HepG2 (cell line): ENCODE data around the gene PPP6R2. TPM values are rescaled to one million over a fixed set of nuclear protein-coding genes. Genes with fewer than 3 reads are reported as not detected.

Experiments
- ARNT2 ChIP-seq: sonication (generic); formaldehyde crosslinking; IDR thresholded peaks from 2 replicates; pipeline ENCODE4 v1.8.0; 2022; ENCODE audit warnings: mild to moderate bottlenecking, low read depth, missing genetic modification reagents, moderate library complexity
- DNMT3B ChIP-seq: conservative IDR thresholded peaks from 2 replicates; pipeline ENCODE4 v1.6.1; 2016; ENCODE audit warnings: missing biosample characterization, control low read depth
- GZF1 ChIP-seq: sonication (generic); formaldehyde crosslinking; IDR thresholded peaks from 2 replicates; pipeline ENCODE4 v1.5.1; 2020; ENCODE audit warnings: mild to moderate bottlenecking, missing genetic modification reagents
- MAF1 ChIP-seq: sonication (generic); formaldehyde crosslinking; IDR thresholded peaks from 2 replicates; pipeline ENCODE4 v1.5.0; 2020; ENCODE audit warnings: missing genetic modification reagents, borderline replicate concordance
- MAFK ChIP-seq, 2 experiments: IDR thresholded peaks in 1 of 2; conservative IDR thresholded peaks in 1 of 2; 2 replicates each; pipeline ENCODE4 v1.6.1; 2011; ENCODE audit warnings: improper control_type of control experiment in 2 of 2, low read length in 2 of 2
- MAZ ChIP-seq, 2 experiments: sonication (generic) in 1 of 2; formaldehyde crosslinking in 1 of 2; IDR thresholded peaks; 2 replicates each; pipeline versions ENCODE4 v1.5.0 to v1.6.1; 2012 to 2020; ENCODE audit warnings: low read depth in 2 of 2, mild to moderate bottlenecking in 2 of 2, borderline replicate concordance in 1 of 2, improper control_type of control experiment in 1 of 2, low read length in 1 of 2, missing genetic modification reagents in 1 of 2, moderate library complexity in 1 of 2
- MBD4 ChIP-seq: IDR thresholded peaks from 2 replicates; pipeline ENCODE4 v1.6.1; 2012; ENCODE audit warnings: low read length, inconsistent platforms, borderline replicate concordance
- NFE2 ChIP-seq: sonication (generic); formaldehyde crosslinking; IDR thresholded peaks from 2 replicates; pipeline ENCODE4 v1.4.0; 2020; ENCODE audit warnings: missing genetic modification reagents
- NONO ChIP-seq, 2 experiments: fragments of 450-650 bp in 1 of 2; sonication (generic) in 1 of 2; formaldehyde crosslinking in 1 of 2; IDR thresholded peaks in 1 of 2; conservative IDR thresholded peaks in 1 of 2; 2 replicates each; pipeline versions ENCODE4 v1.6.1 to v1.8.0; 2017 to 2022; ENCODE audit warnings: mild to moderate bottlenecking in 1 of 2, missing genetic modification reagents in 1 of 2, moderate library complexity in 1 of 2
- NPAS2 ChIP-seq: sonication (generic); formaldehyde crosslinking; IDR thresholded peaks from 2 replicates; pipeline ENCODE4 v1.8.0; 2022; ENCODE audit warnings: mild to moderate bottlenecking, missing genetic modification reagents, borderline replicate concordance
- PHF21A ChIP-seq: sonication (generic); formaldehyde crosslinking; IDR thresholded peaks from 2 replicates; pipeline ENCODE4 v1.5.0; 2020; ENCODE audit warnings: mild to moderate bottlenecking, missing genetic modification reagents
- POLR2A ChIP-seq, 2 experiments: IDR thresholded peaks; 2 replicates each; pipeline ENCODE4 v1.6.1; 2011; ENCODE audit warnings: low read depth in 2 of 2, low read length in 2 of 2, mild to moderate bottlenecking in 1 of 2, moderate library complexity in 1 of 2; ENCODE audit not compliant: insufficient read depth in 1 of 2
- SAP130 ChIP-seq: IDR thresholded peaks from 2 replicates; pipeline ENCODE4 v1.6.1; 2016; ENCODE audit warnings: low read depth
- SATB2 ChIP-seq: sonication (generic); formaldehyde crosslinking; IDR thresholded peaks from 2 replicates; pipeline ENCODE4 v1.5.0; 2020; ENCODE audit warnings: missing genetic modification reagents
- TEAD2 ChIP-seq: sonication (generic); formaldehyde crosslinking; IDR thresholded peaks from 2 replicates; pipeline ENCODE4 v1.9.0; 2021; ENCODE audit warnings: missing genetic modification reagents
- TEAD3 ChIP-seq: optimal IDR thresholded peaks from 2 replicates; pipeline ENCODE3; 2016; ENCODE audit warnings: borderline replicate concordance
- ZBTB20 ChIP-seq: sonication (generic); formaldehyde crosslinking; IDR thresholded peaks from 2 replicates; pipeline ENCODE4 v1.8.1; 2023; ENCODE audit warnings: missing genetic modification reagents, low read depth, mild to moderate bottlenecking, borderline replicate concordance
- ZNF788 ChIP-seq: sonication (generic); formaldehyde crosslinking; IDR thresholded peaks from 2 replicates; pipeline ENCODE4 v1.5.0; 2020; ENCODE audit warnings: mild to moderate bottlenecking, missing genetic modification reagents, borderline replicate concordance
- ZSCAN9 ChIP-seq: IDR thresholded peaks from 2 replicates; pipeline ENCODE4 v1.6.1; 2016; ENCODE audit warnings: borderline replicate concordance
- polyA plus RNA-seq, 8 experiments: library from polyadenylated mRNA; depleted of rRNA in 3 of 8; stranded (reverse) in 7 of 8; unstranded in 1 of 8; fragments of >200 nt; fragmentation: Illumina TruSeq in 4 of 8; extraction: Trizol in 4 of 8; gene quantifications; 2 replicates each; pipeline versions ENCODE4 v1.2.1 to v1.2.3, GENCODE V29; 2011 to 2016; ENCODE audit warnings: low read depth in 4 of 8, missing spikeins in 1 of 8, mixed read lengths in 1 of 8; ENCODE audit not compliant: insufficient read depth in 1 of 8
- total RNA-seq, 5 experiments: library from RNA; depleted of rRNA; stranded (reverse); fragments of >200 nt; fragmentation: Illumina TruSeq; extraction: Trizol; gene quantifications; 2 replicates each; pipeline ENCODE4 v1.2.3, GENCODE V29; 2016; ENCODE audit warnings: low read depth in 1 of 5
- TF ChIP-seq, protein P1 (sequence below): IDR thresholded peaks from 2 replicates; pipeline ENCODE4 v1.6.1; 2016; ENCODE audit warnings: missing genetic modification reagents, missing compliant biosample characterization
- TF ChIP-seq, protein P2 (sequence below): fragments of 450-650 bp; IDR thresholded peaks from 2 replicates; pipeline ENCODE4 v1.6.1; 2017; ENCODE audit warnings: mild to moderate bottlenecking
- TF ChIP-seq, protein P3 (sequence below): sonication (generic); formaldehyde crosslinking; IDR thresholded peaks from 2 replicates; pipeline ENCODE4 v1.5.0; 2020; ENCODE audit warnings: mild to moderate bottlenecking, missing genetic modification reagents, moderate library complexity
- TF ChIP-seq, protein P4 (sequence below): sonication (generic); formaldehyde crosslinking; IDR thresholded peaks from 2 replicates; pipeline ENCODE4 v1.5.0; 2020; ENCODE audit warnings: mild to moderate bottlenecking, missing genetic modification reagents, borderline replicate concordance
- TF ChIP-seq, protein P5 (sequence below): IDR thresholded peaks from 2 replicates; pipeline ENCODE4 v1.6.1; 2016; ENCODE audit warnings: low read depth, borderline replicate concordance

PPP6R2 gene
- total and polyA plus RNA-seq, 2 of the 13 experiments (the other 11 are each of a cell fraction or from before 2014, with no cell fraction given): 55.0 to 102 TPM

DNA sequence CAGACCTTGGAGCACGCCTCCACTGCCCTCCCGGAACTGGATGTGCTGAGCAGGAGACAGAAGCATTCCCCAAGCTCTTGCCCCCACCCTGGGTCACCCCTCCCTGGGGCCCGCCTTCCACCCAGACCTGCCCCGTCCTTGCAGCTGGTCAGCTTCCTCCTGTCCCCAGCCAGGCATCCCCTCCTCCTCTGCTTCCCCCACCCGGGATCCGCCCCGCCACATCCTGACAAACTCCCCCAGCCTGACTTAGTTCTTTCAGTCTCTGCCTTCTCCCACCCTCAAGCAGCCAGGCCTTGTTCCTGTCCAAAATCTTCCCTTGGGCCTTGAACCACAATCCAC, 34.6 kb upstream of the PPP6R2 start (continued):
- TF ChIP-seq TEAD2 (CRISPR knock-in tag) (no peak), MAF1 (no peak), SAP130 (CRISPR knock-in tag) (peak; percentile 80; the same call in 1 of the 2 replicates), NPAS2 (no peak), ZSCAN9 (CRISPR knock-in tag) (no peak), MAFK (conservative IDR thresholded peaks at IDR 0.05 in 1 of 2, IDR thresholded peaks at IDR 0.05 in 1 of 2; ENCODE audit: low read length in 2 of 2) (no peak), ARNT2 (CRISPR knock-in tag) (no peak), GZF1 (CRISPR knock-in tag) (no peak), MBD4 (no peak), NONO (IDR thresholded peaks at IDR 0.05) (no peak), NONO (CRISPR knock-in tag; conservative IDR thresholded peaks at IDR 0.05) (no peak), DNMT3B (no peak), ZBTB20 (CRISPR knock-in tag) (no peak), ZNF788 (CRISPR knock-in tag) (0 out of 2 replicates have a peak, but pooled peaks have one; percentile 14), NFE2 (CRISPR knock-in tag) (no peak), MAZ (IDR thresholded peaks at IDR 0.05; ENCODE audit: borderline replicate concordance, low read depth, low read length) (peak; percentile 50; the same call in 1 of the 2 replicates), MAZ (CRISPR knock-in tag; IDR thresholded peaks at IDR 0.05; ENCODE audit: low read depth) (0 out of 2 replicates have a peak, but pooled peaks have one; percentile 24), SATB2 (CRISPR knock-in tag) (no peak), POLR2A (IDR thresholded peaks at IDR 0.05; ENCODE audit: insufficient read depth in 1 of 2, low read depth in 2 of 2, low read length in 2 of 2) (0 out of 4 replicates have a peak, but pooled peaks of 1 of the 2 experiments have one; percentile 45), PHF21A (CRISPR knock-in tag) (peak; percentile 21; the same call in 1 of the 2 replicates), TEAD3 (CRISPR knock-in tag) (peak; percentile 36)
- TF ChIP-seq, protein P1, sequence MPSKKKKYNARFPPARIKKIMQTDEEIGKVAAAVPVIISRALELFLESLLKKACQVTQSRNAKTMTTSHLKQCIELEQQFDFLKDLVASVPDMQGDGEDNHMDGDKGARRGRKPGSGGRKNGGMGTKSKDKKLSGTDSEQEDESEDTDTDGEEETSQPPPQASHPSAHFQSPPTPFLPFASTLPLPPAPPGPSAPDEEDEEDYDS (CRISPR knock-in tag): 0 out of 2 replicates have a peak, but pooled peaks have one; percentile 1
- TF ChIP-seq, protein P2, sequence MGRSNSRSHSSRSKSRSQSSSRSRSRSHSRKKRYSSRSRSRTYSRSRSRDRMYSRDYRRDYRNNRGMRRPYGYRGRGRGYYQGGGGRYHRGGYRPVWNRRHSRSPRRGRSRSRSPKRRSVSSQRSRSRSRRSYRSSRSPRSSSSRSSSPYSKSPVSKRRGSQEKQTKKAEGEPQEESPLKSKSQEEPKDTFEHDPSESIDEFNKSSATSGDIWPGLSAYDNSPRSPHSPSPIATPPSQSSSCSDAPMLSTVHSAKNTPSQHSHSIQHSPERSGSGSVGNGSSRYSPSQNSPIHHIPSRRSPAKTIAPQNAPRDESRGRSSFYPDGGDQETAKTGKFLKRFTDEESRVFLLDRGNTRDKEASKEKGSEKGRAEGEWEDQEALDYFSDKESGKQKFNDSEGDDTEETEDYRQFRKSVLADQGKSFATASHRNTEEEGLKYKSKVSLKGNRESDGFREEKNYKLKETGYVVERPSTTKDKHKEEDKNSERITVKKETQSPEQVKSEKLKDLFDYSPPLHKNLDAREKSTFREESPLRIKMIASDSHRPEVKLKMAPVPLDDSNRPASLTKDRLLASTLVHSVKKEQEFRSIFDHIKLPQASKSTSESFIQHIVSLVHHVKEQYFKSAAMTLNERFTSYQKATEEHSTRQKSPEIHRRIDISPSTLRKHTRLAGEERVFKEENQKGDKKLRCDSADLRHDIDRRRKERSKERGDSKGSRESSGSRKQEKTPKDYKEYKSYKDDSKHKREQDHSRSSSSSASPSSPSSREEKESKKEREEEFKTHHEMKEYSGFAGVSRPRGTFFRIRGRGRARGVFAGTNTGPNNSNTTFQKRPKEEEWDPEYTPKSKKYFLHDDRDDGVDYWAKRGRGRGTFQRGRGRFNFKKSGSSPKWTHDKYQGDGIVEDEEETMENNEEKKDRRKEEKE: no peak
- TF ChIP-seq, protein P3, sequence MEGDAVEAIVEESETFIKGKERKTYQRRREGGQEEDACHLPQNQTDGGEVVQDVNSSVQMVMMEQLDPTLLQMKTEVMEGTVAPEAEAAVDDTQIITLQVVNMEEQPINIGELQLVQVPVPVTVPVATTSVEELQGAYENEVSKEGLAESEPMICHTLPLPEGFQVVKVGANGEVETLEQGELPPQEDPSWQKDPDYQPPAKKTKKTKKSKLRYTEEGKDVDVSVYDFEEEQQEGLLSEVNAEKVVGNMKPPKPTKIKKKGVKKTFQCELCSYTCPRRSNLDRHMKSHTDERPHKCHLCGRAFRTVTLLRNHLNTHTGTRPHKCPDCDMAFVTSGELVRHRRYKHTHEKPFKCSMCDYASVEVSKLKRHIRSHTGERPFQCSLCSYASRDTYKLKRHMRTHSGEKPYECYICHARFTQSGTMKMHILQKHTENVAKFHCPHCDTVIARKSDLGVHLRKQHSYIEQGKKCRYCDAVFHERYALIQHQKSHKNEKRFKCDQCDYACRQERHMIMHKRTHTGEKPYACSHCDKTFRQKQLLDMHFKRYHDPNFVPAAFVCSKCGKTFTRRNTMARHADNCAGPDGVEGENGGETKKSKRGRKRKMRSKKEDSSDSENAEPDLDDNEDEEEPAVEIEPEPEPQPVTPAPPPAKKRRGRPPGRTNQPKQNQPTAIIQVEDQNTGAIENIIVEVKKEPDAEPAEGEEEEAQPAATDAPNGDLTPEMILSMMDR (CRISPR knock-in tag): 0 out of 2 replicates have a peak, but pooled peaks have one; percentile 4
- TF ChIP-seq, protein P4, sequence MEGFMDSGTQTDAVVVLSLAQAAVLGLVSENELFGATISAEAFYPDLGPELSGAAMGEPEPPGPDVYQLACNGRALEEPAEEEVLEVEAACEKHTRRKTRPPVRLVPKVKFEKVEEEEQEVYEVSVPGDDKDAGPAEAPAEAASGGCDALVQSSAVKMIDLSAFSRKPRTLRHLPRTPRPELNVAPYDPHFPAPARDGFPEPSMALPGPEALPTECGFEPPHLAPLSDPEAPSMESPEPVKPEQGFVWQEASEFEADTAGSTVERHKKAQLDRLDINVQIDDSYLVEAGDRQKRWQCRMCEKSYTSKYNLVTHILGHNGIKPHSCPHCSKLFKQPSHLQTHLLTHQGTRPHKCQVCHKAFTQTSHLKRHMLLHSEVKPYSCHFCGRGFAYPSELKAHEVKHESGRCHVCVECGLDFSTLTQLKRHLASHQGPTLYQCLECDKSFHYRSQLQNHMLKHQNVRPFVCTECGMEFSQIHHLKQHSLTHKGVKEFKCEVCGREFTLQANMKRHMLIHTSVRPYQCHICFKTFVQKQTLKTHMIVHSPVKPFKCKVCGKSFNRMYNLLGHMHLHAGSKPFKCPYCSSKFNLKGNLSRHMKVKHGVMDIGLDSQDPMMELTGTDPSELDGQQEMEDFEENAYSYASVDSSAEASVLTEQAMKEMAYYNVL (CRISPR knock-in tag): 0 out of 2 replicates have a peak, but pooled peaks have one; percentile 40
- TF ChIP-seq, protein P5, sequence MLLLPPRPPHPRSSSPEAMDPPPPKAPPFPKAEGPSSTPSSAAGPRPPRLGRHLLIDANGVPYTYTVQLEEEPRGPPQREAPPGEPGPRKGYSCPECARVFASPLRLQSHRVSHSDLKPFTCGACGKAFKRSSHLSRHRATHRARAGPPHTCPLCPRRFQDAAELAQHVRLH (CRISPR knock-in tag): 0 out of 2 replicates have a peak, but pooled peaks have one; percentile 28
